ENCODE results near the gene CTBP1. TPM values are rescaled to one million over a fixed set of nuclear protein-coding genes. Genes with fewer than 3 reads are reported as not detected.

Gene CTBP1
- total and polyA plus RNA-seq, 2 donors (not counting 1 experiment from before 2014, with no cell fraction given): 212 to 343 TPM

DNA sequence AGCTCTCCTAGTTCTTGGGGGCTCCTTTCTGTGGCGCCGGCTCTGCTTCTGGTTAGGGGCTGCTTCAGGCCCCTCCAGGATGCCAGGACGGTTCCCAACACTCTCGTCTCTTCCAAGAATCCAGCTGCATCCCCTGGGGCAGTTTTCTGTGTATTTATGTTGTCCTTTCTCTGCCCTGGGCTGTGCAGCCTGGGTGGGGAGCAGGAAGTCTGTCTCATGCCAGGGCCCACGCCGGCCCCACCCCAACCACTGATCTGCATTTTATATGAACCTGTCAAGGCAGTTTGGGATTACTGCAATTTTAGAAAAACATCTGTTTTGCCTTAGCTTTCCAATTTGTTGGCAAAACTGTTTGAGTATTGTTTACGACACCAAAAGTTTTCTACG is 14.6 kb downstream of the CTBP1 start:
- no peaks in the 10 kb centered on the region for H3K4me1 ChIP-seq (ENCODE audit: control insufficient read depth in 2 of 2, insufficient read depth in 2 of 2, low read length in 2 of 2)
- H3K27ac ChIP-seq (ENCODE audit: low read length in 2 of 2): no peak overlapping the region
- no peak for DNase-seq
- H3K4me1 Mint-ChIP-seq: no peaks in the 10 kb centered on the region
- H3K4me3 Mint-ChIP-seq: no peak overlapping the region
- H3K9me3 Mint-ChIP-seq (ENCODE audit: insufficient read depth): no peaks in the 10 kb centered on the region
- H3K9me3 ChIP-seq (ENCODE audit: control extremely low read depth in 1 of 3, control insufficient read depth in 2 of 3, insufficient read depth in 1 of 3, low read length in 2 of 3): no peaks in the 10 kb centered on the region
- TF ChIP-seq, protein P1, sequence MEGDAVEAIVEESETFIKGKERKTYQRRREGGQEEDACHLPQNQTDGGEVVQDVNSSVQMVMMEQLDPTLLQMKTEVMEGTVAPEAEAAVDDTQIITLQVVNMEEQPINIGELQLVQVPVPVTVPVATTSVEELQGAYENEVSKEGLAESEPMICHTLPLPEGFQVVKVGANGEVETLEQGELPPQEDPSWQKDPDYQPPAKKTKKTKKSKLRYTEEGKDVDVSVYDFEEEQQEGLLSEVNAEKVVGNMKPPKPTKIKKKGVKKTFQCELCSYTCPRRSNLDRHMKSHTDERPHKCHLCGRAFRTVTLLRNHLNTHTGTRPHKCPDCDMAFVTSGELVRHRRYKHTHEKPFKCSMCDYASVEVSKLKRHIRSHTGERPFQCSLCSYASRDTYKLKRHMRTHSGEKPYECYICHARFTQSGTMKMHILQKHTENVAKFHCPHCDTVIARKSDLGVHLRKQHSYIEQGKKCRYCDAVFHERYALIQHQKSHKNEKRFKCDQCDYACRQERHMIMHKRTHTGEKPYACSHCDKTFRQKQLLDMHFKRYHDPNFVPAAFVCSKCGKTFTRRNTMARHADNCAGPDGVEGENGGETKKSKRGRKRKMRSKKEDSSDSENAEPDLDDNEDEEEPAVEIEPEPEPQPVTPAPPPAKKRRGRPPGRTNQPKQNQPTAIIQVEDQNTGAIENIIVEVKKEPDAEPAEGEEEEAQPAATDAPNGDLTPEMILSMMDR (IDR thresholded peaks at IDR 0.05): no peak
- TF ChIP-seq EZH2 (IDR thresholded peaks at IDR 0.05; ENCODE audit: borderline replicate concordance, insufficient read depth, low read depth, low read length, poor library complexity, severe bottlenecking): no peak
- no peak overlapping the region for H3K4me3 ChIP-seq (ENCODE audit: control extremely low read depth in 1 of 5, extremely low read depth in 1 of 5, insufficient read depth in 1 of 5, low read depth in 2 of 5, low read length in 4 of 5)
- H3K79me2 ChIP-seq (ENCODE audit: control insufficient read depth, insufficient read depth, low read length): peaks cover 83% of the 10 kb centered on the region
- ChIA-PET POLR2A (no interaction called here), CTCF (interaction anchor here (1.7 kb wide), 1 partner anchor 67 kb away, joined by 5 read pairs; no protein-coding TSS in a partner anchor)
- no peaks in the 10 kb centered on the region for H3K27me3 ChIP-seq (replicated peaks in 1 of 4; ENCODE audit: control extremely low read depth in 1 of 4, control insufficient read depth in 3 of 4, insufficient read depth in 4 of 4, low read length in 3 of 4)
- H3K36me3 ChIP-seq (replicated peaks in 1 of 2; ENCODE audit: control extremely low read depth in 1 of 2, control insufficient read depth in 1 of 2, extremely low read depth in 1 of 2, insufficient read depth in 2 of 2, low read length in 1 of 2): peaks cover 0 to 81% of the 10 kb centered on the region in 2 experiments
- peaks cover 98% of the 10 kb centered on the region for H4K20me1 ChIP-seq (ENCODE audit: control insufficient read depth, insufficient read depth, low read length, poor library complexity, severe bottlenecking)
- WGBS (ENCODE audit: insufficient coverage): 100% methylated on average over 4 of the region's 8 CpGs
- H3K27ac Mint-ChIP-seq: no peak overlapping the region
- no peaks in the 10 kb centered on the region for H3K27me3 Mint-ChIP-seq
- H2AFZ ChIP-seq (ENCODE audit: insufficient read depth, low read depth, low read length, poor library complexity, severe bottlenecking): no peak overlapping the region
- no peak for ATAC-seq (ENCODE audit: low read depth)
- intact Hi-C loops (cut with micrococcal nuclease): no loop called here
- H3K4me2 ChIP-seq (replicated peaks; ENCODE audit: low read depth, low read length, poor library complexity, severe bottlenecking): no peak overlapping the region
- H3K9ac ChIP-seq (ENCODE audit: low read length): no peak overlapping the region

DNA sequence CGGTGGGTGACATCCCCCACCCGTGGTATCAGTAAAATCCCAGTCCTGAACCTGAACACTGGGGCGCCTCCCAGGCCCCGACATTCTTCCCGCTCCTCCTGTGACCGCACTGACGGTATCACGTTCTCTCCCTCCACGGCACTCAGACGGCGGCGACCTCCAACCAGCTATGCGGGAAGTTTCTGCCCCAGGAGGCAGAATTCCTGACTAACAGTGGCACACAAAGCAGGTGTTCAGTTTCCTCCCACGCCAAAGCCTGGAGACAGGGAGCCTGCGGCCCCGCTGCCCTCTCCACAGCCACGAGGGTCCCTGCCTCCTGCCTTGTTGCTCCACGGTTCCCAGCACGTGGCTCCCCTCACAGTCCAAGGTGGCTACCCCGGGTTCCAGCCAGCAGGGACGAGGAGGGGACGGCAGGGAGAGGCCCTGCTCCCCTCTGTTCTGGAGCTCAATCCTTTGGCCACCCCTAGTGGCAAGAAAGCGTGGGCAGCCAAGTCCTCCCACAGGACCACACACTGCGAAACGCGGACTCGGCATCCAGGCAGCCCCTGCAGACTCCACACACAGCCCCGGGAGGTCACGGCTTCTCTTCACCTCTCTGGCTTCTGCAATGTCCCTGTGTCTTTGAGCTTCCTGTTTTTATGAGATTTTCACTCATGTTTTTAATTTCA is 15.2 kb downstream of the CTBP1 start:
- POLR2A ChIA-PET: no interaction called here
- no peak overlapping the region for H3K27ac Mint-ChIP-seq

More for the DNA sequence above, 15.2 kb downstream of the CTBP1 start:
- CTCF ChIA-PET: no interaction called here
- Histone ChIP-seq H3K4me3 (ENCODE audit: control extremely low read depth in 1 of 5, extremely low read depth in 1 of 5, insufficient read depth in 1 of 5, low read depth in 2 of 5, low read length in 4 of 5) (no peak overlapping the region), H2AFZ (ENCODE audit: insufficient read depth, low read depth, low read length, poor library complexity, severe bottlenecking) (no peak overlapping the region), H3K27me3 (replicated peaks in 1 of 4; ENCODE audit: control extremely low read depth in 1 of 4, control insufficient read depth in 3 of 4, insufficient read depth in 4 of 4, low read length in 3 of 4) (no peaks in the 10 kb centered on the region), H3K36me3 (replicated peaks in 1 of 2; ENCODE audit: control extremely low read depth in 1 of 2, control insufficient read depth in 1 of 2, extremely low read depth in 1 of 2, insufficient read depth in 2 of 2, low read length in 1 of 2) (peaks cover 0 to 85% of the 10 kb centered on the region in 2 experiments), H3K4me2 (replicated peaks; ENCODE audit: low read depth, low read length, poor library complexity, severe bottlenecking) (no peak overlapping the region), H3K27ac (ENCODE audit: low read length in 2 of 2) (no peak overlapping the region), H3K9ac (ENCODE audit: low read length) (no peak overlapping the region), H3K79me2 (ENCODE audit: control insufficient read depth, insufficient read depth, low read length) (peaks cover 84% of the 10 kb centered on the region), H4K20me1 (ENCODE audit: control insufficient read depth, insufficient read depth, low read length, poor library complexity, severe bottlenecking) (peaks cover 98% of the 10 kb centered on the region), H3K4me1 (ENCODE audit: control insufficient read depth in 2 of 2, insufficient read depth in 2 of 2, low read length in 2 of 2) (no peaks in the 10 kb centered on the region), H3K9me3 (ENCODE audit: control extremely low read depth in 1 of 3, control insufficient read depth in 2 of 3, insufficient read depth in 1 of 3, low read length in 2 of 3) (no peaks in the 10 kb centered on the region)
- H3K27me3 Mint-ChIP-seq: no peaks in the 10 kb centered on the region
- H3K4me3 Mint-ChIP-seq: no peak overlapping the region
- DNase-seq (no peak), ATAC-seq (ENCODE audit: low read depth) (no peak)
- no peaks in the 10 kb centered on the region for H3K9me3 Mint-ChIP-seq (ENCODE audit: insufficient read depth)
- intact Hi-C loops (cut with micrococcal nuclease): no loop called here
- TF ChIP-seq EZH2 (IDR thresholded peaks at IDR 0.05; ENCODE audit: borderline replicate concordance, insufficient read depth, low read depth, low read length, poor library complexity, severe bottlenecking): no peak
- TF ChIP-seq, protein P1 (IDR thresholded peaks at IDR 0.05): no peak
- 94% methylated on average over 29 of the region's 29 CpGs for WGBS (ENCODE audit: insufficient coverage)
- no peaks in the 10 kb centered on the region for H3K4me1 Mint-ChIP-seq
